GM19025 (cell line): Measurements from ENCODE around the gene PTPRK.
A peak's percentile ranks its signal among the peaks of the same experiment; 100 is the strongest.

Experiments
- ATAC-seq: cut with Tn5 transposase; IDR thresholded peaks from one replicate; pipeline ENCODE4 v1.9.1; 2021; ENCODE audit warnings: mild to moderate bottlenecking, low read depth, moderate library complexity; ENCODE audit not compliant: unreplicated experiment

Gene PTPRK

GRCh38 chr6:128520436-128521281 lies at the start of gene PTPRK:
PTPRK (minus strand) TSS chr6:128520599; CDS start chr6:128520358, 241 bp downstream.
- ATAC-seq: peak; percentile 90

- no peak for ATAC-seq
Observed at GRCh38 chr6:128567029-128567428, 46.6 kb upstream of the PTPRK start.

- ATAC-seq: no peak
Observed at GRCh38 chr6:128560966-128561365, 40.6 kb upstream of the PTPRK start.

- no peak for ATAC-seq
Observed at GRCh38 chr6:128558924-128559323, 38.5 kb upstream of the PTPRK start.

- no peak for ATAC-seq
Observed at GRCh38 chr6:128558021-128558420, 37.6 kb upstream of the PTPRK start.

- ATAC-seq: no peak
Observed at GRCh38 chr6:128557081-128557480, 36.7 kb upstream of the PTPRK start.

GRCh38 chr6:128554302-128554701 lies 33.9 kb upstream of the PTPRK start:
- no peak for ATAC-seq

GRCh38 chr6:128541261-128541660 lies 20.9 kb upstream of the PTPRK start:
- ATAC-seq: no peak

GRCh38 chr6:128538763-128539162 lies 18.4 kb upstream of the PTPRK start:
- ATAC-seq: no peak

GRCh38 chr6:128532827-128533226 lies 12.4 kb upstream of the PTPRK start:
- ATAC-seq: peak; percentile 65

GRCh38 chr6:128532136-128532535 lies 11.7 kb upstream of the PTPRK start:
- ATAC-seq: no peak

- no peak for ATAC-seq
Observed at GRCh38 chr6:128531696-128532095, 11.3 kb upstream of the PTPRK start.

GRCh38 chr6:128528241-128528640 lies 7.8 kb upstream of the PTPRK start:
- no peak for ATAC-seq

- no peak for ATAC-seq
Observed at GRCh38 chr6:128527375-128527774, 7.0 kb upstream of the PTPRK start.

GRCh38 chr6:128526152-128526914 lies 5.9 kb upstream of the PTPRK start:
- ATAC-seq: no peak

- no peak for ATAC-seq
Observed at GRCh38 chr6:128525406-128525805, 5.0 kb upstream of the PTPRK start.

- no peak for ATAC-seq
Observed at GRCh38 chr6:128521282-128521632, 858 bp upstream of the PTPRK start.

- peak; percentile 18 for ATAC-seq
Observed at GRCh38 chr6:128519931-128520435, 416 bp downstream of the PTPRK start.

- ATAC-seq: no peak
Observed at GRCh38 chr6:128519132-128519930, 1.1 kb downstream of the PTPRK start.

GRCh38 chr6:128518434-128519131 lies 1.8 kb downstream of the PTPRK start:
- ATAC-seq: no peak
